NCI-H2081 (cell line): Measurements from ENCODE around the gene DRG2.
A peak's percentile ranks its signal among the peaks of the same experiment; 100 is the strongest.

Experiments used
- DNase-seq, 2 experiments: peaks; one replicate each; lab custom pipeline; 2025; lab: John Stamatoyannopoulos, UW

DRG2 gene

GRCh38 chr17:18087610-18088491, at the start of gene DRG2:
Gene DRG2 (plus strand): TSS chr17:18087948. CDS start chr17:18088024, 76 bp downstream.
- peak; percentile 83 to 85 for DNase-seq

GRCh38 chr17:18038149-18038850, 49.4 kb upstream of the DRG2 start:
- no peak for DNase-seq

GRCh38 chr17:18038861-18039534, 48.8 kb upstream of the DRG2 start, which contains the start of the genes ATPAF2 and GID4:
Gene ATPAF2 (minus strand): TSS chr17:18039168. CDS start chr17:18039013, 155 bp downstream.
Gene GID4 (plus strand): TSS chr17:18039408. CDS start chr17:18039465, 57 bp downstream.
- DNase-seq: peak; percentile 97 to 98

GRCh38 chr17:18039535-18040260, 48.0 kb upstream of the DRG2 start:
- DNase-seq: peak in 1 of 2 experiments; percentile 28

GRCh38 chr17:18040261-18040858, 47.4 kb upstream of the DRG2 start:
- DNase-seq: no peak

GRCh38 chr17:18041776-18042175, 46.0 kb upstream of the DRG2 start:
- no peak for DNase-seq

GRCh38 chr17:18042983-18043382, 44.8 kb upstream of the DRG2 start:
- DNase-seq: no peak

- no peak for DNase-seq
These were observed 44.3 kb upstream of the DRG2 start for GRCh38 chr17:18043491-18043890.

- no peak for DNase-seq
These were observed 43.1 kb upstream of the DRG2 start for GRCh38 chr17:18044609-18045008.

GRCh38 chr17:18045691-18046350, 41.9 kb upstream of the DRG2 start:
- DNase-seq: no peak

- no peak for DNase-seq
These were observed 32.2 kb upstream of the DRG2 start for GRCh38 chr17:18055597-18055996.

GRCh38 chr17:18056214-18056613, 31.5 kb upstream of the DRG2 start:
- DNase-seq: no peak

- DNase-seq: no peak
These were observed 28.5 kb upstream of the DRG2 start for GRCh38 chr17:18059283-18059682.

GRCh38 chr17:18064053-18064452, 23.7 kb upstream of the DRG2 start:
- DNase-seq: no peak

- no peak for DNase-seq
These were observed 22.2 kb upstream of the DRG2 start for GRCh38 chr17:18065546-18065945.

GRCh38 chr17:18066866-18067265, 20.9 kb upstream of the DRG2 start:
- no peak for DNase-seq

GRCh38 chr17:18069101-18069500, 18.6 kb upstream of the DRG2 start:
- no peak for DNase-seq

GRCh38 chr17:18070861-18071340, 16.8 kb upstream of the DRG2 start:
- peak in 1 of 2 experiments; percentile 1 for DNase-seq

- no peak for DNase-seq
These were observed 16.0 kb upstream of the DRG2 start for GRCh38 chr17:18071751-18072150.

- DNase-seq: no peak
These were observed 13.0 kb upstream of the DRG2 start for GRCh38 chr17:18074566-18075272.
